ENCODE data around the gene GIMAP6.

Gene GIMAP6

GRCh38 chr7:150666412-150666811 is 34.2 kb upstream of the GIMAP6 start:
- Histone ChIP-seq H2AFZ (ENCODE audit: low read depth, low read length, severe bottlenecking) (no peak overlapping the region), H3K9me2 (replicated peaks; ENCODE audit: insufficient read depth, low read length) (no peaks in the 10 kb centered on the region), H3K4me3 (ENCODE audit: insufficient read depth, low read length, poor library complexity, severe bottlenecking) (no peak overlapping the region), H3K27me3 (ENCODE audit: low read length) (no peaks in the 10 kb centered on the region), H3K36me3 (ENCODE audit: low read length) (no peaks in the 10 kb centered on the region), H3K79me2 (ENCODE audit: insufficient read depth, low read length) (no peaks in the 10 kb centered on the region), H3K4me2 (ENCODE audit: low read depth, low read length, poor library complexity, severe bottlenecking) (no peak overlapping the region), H3K9ac (ENCODE audit: low read length) (no peak overlapping the region), H3F3A (ENCODE audit: insufficient read depth) (no peaks in the 10 kb centered on the region), H3K27ac (ENCODE audit: low read depth, low read length) (no peak overlapping the region), H3K9me3 (ENCODE audit: insufficient read depth, low read length) (no peaks in the 10 kb centered on the region), H4K20me1 (ENCODE audit: low read depth, low read length) (no peaks in the 10 kb centered on the region)
- no peak for TF ChIP-seq CTCF (IDR thresholded peaks at IDR 0.05; ENCODE audit: insufficient read depth, low read length, poor library complexity, severe bottlenecking)
- TF ChIP-seq EZH2phosphoT487 (conservative IDR thresholded peaks at IDR 0.05; ENCODE audit: low read length): no peak

GRCh38 chr7:150665896-150666295 is 33.7 kb upstream of the GIMAP6 start:
- Histone ChIP-seq H3K27ac (ENCODE audit: low read depth, low read length) (no peak overlapping the region), H3K9ac (ENCODE audit: low read length) (no peak overlapping the region)

GRCh38 chr7:150665089-150665748 is 33.0 kb upstream of the GIMAP6 start:
- no peak overlapping the region for H3K9ac ChIP-seq (ENCODE audit: low read length)
- no peak overlapping the region for H3K4me2 ChIP-seq (ENCODE audit: low read depth, low read length, poor library complexity, severe bottlenecking)
- H3K27me3 ChIP-seq (ENCODE audit: low read length): no peaks in the 10 kb centered on the region

More at GRCh38 chr7:150665896-150666295, 33.7 kb upstream of the GIMAP6 start:
- Histone ChIP-seq H2AFZ (ENCODE audit: low read depth, low read length, severe bottlenecking) (no peak overlapping the region), H3K4me3 (ENCODE audit: insufficient read depth, low read length, poor library complexity, severe bottlenecking) (no peak overlapping the region), H4K20me1 (ENCODE audit: low read depth, low read length) (no peaks in the 10 kb centered on the region), H3K9me2 (replicated peaks; ENCODE audit: insufficient read depth, low read length) (no peaks in the 10 kb centered on the region), H3K27me3 (ENCODE audit: low read length) (no peaks in the 10 kb centered on the region), H3F3A (ENCODE audit: insufficient read depth) (no peaks in the 10 kb centered on the region), H3K36me3 (ENCODE audit: low read length) (no peaks in the 10 kb centered on the region), H3K79me2 (ENCODE audit: insufficient read depth, low read length) (no peaks in the 10 kb centered on the region), H3K9me3 (ENCODE audit: insufficient read depth, low read length) (no peaks in the 10 kb centered on the region), H3K4me2 (ENCODE audit: low read depth, low read length, poor library complexity, severe bottlenecking) (no peak overlapping the region)
- TF ChIP-seq EZH2phosphoT487 (conservative IDR thresholded peaks at IDR 0.05; ENCODE audit: low read length): no peak
- TF ChIP-seq CTCF (IDR thresholded peaks at IDR 0.05; ENCODE audit: insufficient read depth, low read length, poor library complexity, severe bottlenecking): no peak

More at GRCh38 chr7:150665089-150665748, 33.0 kb upstream of the GIMAP6 start:
- Histone ChIP-seq H3K36me3 (ENCODE audit: low read length) (no peaks in the 10 kb centered on the region), H2AFZ (ENCODE audit: low read depth, low read length, severe bottlenecking) (no peak overlapping the region), H4K20me1 (ENCODE audit: low read depth, low read length) (no peaks in the 10 kb centered on the region), H3K27ac (ENCODE audit: low read depth, low read length) (no peak overlapping the region), H3K9me2 (replicated peaks; ENCODE audit: insufficient read depth, low read length) (no peaks in the 10 kb centered on the region), H3K79me2 (ENCODE audit: insufficient read depth, low read length) (no peaks in the 10 kb centered on the region), H3K4me3 (ENCODE audit: insufficient read depth, low read length, poor library complexity, severe bottlenecking) (no peak overlapping the region), H3F3A (ENCODE audit: insufficient read depth) (no peaks in the 10 kb centered on the region), H3K9me3 (ENCODE audit: insufficient read depth, low read length) (no peaks in the 10 kb centered on the region)
- no peak for TF ChIP-seq CTCF (IDR thresholded peaks at IDR 0.05; ENCODE audit: insufficient read depth, low read length, poor library complexity, severe bottlenecking)
- no peak for TF ChIP-seq EZH2phosphoT487 (conservative IDR thresholded peaks at IDR 0.05; ENCODE audit: low read length)

Measured in SU-DHL-6 (cell line).